Lung (tissue), 12 donors: ENCODE data around the gene TRIM44. TPM values are rescaled to one million over a fixed set of nuclear protein-coding genes. Genes with fewer than 3 reads are reported as not detected.

Experiments used
- ATAC-seq: fragments of 200-7000 bp; cut with Tn5 transposase; one replicate; pipeline ENCODE4 v1.9.1; 2020; ENCODE audit warnings: moderate number of reproducible peaks; ENCODE audit not compliant: insufficient read depth, low FRiP score
- DNase-seq, 3 donors: peaks; one replicate each; pipeline ENCODE4 v3.0.0-alpha.2; 2013 to 2017
- H3K27ac ChIP-seq, 2 donors: one replicate each; pipeline ENCODE4 v1.5.1; 2013; ENCODE audit warnings: mild to moderate bottlenecking in 2 of 2, moderate library complexity in 2 of 2, control low read depth in 1 of 2, inconsistent platforms in 1 of 2, low read depth in 1 of 2, low read length in 1 of 2
- H3K27me3 ChIP-seq, 3 donors: one replicate each; pipeline ENCODE4 v1.5.1; 2013; ENCODE audit warnings: low read length in 2 of 3; ENCODE audit not compliant: control insufficient read depth in 3 of 3, insufficient read depth in 3 of 3
- H3K36me3 ChIP-seq, 4 donors: one replicate each; pipeline ENCODE4 v1.5.1; 2013; ENCODE audit warnings: low read length in 4 of 4, mild to moderate bottlenecking in 1 of 4, moderate library complexity in 1 of 4; ENCODE audit not compliant: control insufficient read depth in 4 of 4, insufficient read depth in 4 of 4
- H3K4me1 ChIP-seq, 5 donors: one replicate each; pipeline ENCODE4 v1.5.1; 2013; ENCODE audit warnings: low read length in 5 of 5, mild to moderate bottlenecking in 2 of 5, moderate library complexity in 1 of 5; ENCODE audit not compliant: control insufficient read depth in 5 of 5, insufficient read depth in 5 of 5
- H3K4me3 ChIP-seq: one replicate; pipeline ENCODE4 v1.5.1; 2013; ENCODE audit warnings: mild to moderate bottlenecking, control low read depth, moderate library complexity
- H3K9ac ChIP-seq, 2 donors: one replicate each; pipeline ENCODE4 v1.5.1; 2013; ENCODE audit warnings: low read length in 2 of 2, control low read depth in 1 of 2; ENCODE audit not compliant: insufficient read depth in 1 of 2
- H3K9me3 ChIP-seq, 4 donors: one replicate each; pipeline ENCODE4 v1.5.1; 2013; ENCODE audit warnings: low read length in 3 of 4, mild to moderate bottlenecking in 1 of 4, moderate library complexity in 1 of 4; ENCODE audit not compliant: control insufficient read depth in 4 of 4, insufficient read depth in 3 of 4
- WGBS, 2 donors: extraction: QIAGEN DNeasy Blood & Tissue Kit; methylation state at CpG; one replicate each; pipeline ENCODE4 v1.1.7; 2013; 5-methylcytosine and 5-hydroxymethylcytosine counted together
- polyA plus RNA-seq, 2 donors: library from polyadenylated mRNA; stranded (reverse); fragments of 200-250 nt; gene quantifications; one replicate each; pipeline ENCODE4 v1.2.1, GENCODE V29; 2013
- total RNA-seq, 2 donors: library from RNA; depleted of rRNA in 1 of 2; stranded (reverse); fragments of >200 nt in 1 of 2; gene quantifications; one replicate each; pipeline ENCODE4 v1.2.1, GENCODE V29; 2014 to 2021
- TF ChIP-seq, protein P1 (sequence below): IDR thresholded peaks from 2 replicates; pipeline ENCODE4 v1.5.1; 2012; ENCODE audit warnings: mild to moderate bottlenecking; ENCODE audit errors: control extremely low read depth, extremely low read depth
- donor health status: control.
- donor health status: control.
- donor health status: Bipolar disorder and iron deficiency.
- donor health status: healthy.
- donor health status: DM: yes; HTN: yes; CAD: no.

The TRIM44 gene
- total and polyA plus RNA-seq, 4 donors = 9.1 to 62.2 (median 22.7) TPM

DNA sequence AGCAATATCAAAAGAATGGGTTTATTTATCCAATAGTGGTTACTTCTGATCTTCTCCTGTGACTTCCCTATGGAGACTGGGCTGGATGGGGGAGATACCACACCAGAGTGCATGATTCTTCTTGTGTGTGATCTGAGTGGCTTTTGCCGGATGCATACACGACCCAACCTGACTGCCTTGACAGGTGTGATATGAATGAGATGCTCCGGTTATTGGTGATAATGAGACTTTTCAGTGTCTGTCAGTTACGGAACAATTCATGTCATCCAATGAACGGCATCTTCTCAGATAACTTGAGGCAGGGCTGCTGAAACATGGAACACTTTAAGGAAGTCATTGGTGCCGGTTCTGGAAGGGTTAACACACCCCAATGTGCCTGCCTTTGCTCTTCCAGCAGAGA, 26.6 kb upstream of the TRIM44 start:
- Histone ChIP-seq H3K9me3 (no peaks in the 10 kb centered on the region), H3K36me3 (no peaks in the 10 kb centered on the region), H3K27me3 (no peaks in the 10 kb centered on the region), H3K9ac (no peak overlapping the region), H3K4me3 (no peak overlapping the region), H3K4me1 (no peaks in the 10 kb centered on the region), H3K27ac (no peak overlapping the region)
- 88 to 94% methylated on average over 6 of the region's 6 CpGs for whole genome bisulfite sequencing, 2 donors
- TF ChIP-seq, protein P1, sequence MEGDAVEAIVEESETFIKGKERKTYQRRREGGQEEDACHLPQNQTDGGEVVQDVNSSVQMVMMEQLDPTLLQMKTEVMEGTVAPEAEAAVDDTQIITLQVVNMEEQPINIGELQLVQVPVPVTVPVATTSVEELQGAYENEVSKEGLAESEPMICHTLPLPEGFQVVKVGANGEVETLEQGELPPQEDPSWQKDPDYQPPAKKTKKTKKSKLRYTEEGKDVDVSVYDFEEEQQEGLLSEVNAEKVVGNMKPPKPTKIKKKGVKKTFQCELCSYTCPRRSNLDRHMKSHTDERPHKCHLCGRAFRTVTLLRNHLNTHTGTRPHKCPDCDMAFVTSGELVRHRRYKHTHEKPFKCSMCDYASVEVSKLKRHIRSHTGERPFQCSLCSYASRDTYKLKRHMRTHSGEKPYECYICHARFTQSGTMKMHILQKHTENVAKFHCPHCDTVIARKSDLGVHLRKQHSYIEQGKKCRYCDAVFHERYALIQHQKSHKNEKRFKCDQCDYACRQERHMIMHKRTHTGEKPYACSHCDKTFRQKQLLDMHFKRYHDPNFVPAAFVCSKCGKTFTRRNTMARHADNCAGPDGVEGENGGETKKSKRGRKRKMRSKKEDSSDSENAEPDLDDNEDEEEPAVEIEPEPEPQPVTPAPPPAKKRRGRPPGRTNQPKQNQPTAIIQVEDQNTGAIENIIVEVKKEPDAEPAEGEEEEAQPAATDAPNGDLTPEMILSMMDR = no peak
- DNase-seq (no peak), ATAC-seq (no peak)

GRCh38 chr11:35639591-35640179, 22.9 kb upstream of the TRIM44 start:
- TF ChIP-seq, protein P1 = no peak
- H3K9ac ChIP-seq = no peak overlapping the region
- no peaks in the 10 kb centered on the region for H3K4me1 ChIP-seq
- WGBS, 2 donors = 72 to 86% methylated on average over 9 of the region's 9 CpGs
- ATAC-seq = no peak
- H3K4me3 ChIP-seq = no peak overlapping the region
- no peaks in the 10 kb centered on the region for H3K9me3 ChIP-seq
- peak in 1 of 3 donors; percentile 11 for DNase-seq
- H3K36me3 ChIP-seq = no peaks in the 10 kb centered on the region
- no peak overlapping the region for H3K27ac ChIP-seq
- H3K27me3 ChIP-seq = no peaks in the 10 kb centered on the region

GRCh38 chr11:35641171-35641897, 21.2 kb upstream of the TRIM44 start:
- no peaks in the 10 kb centered on the region for H3K36me3 ChIP-seq
- H3K27me3 ChIP-seq = no peaks in the 10 kb centered on the region
- no peak overlapping the region for H3K27ac ChIP-seq
- no peak overlapping the region for H3K9ac ChIP-seq
- 63 to 74% methylated on average over 6 of the region's 6 CpGs for WGBS, 2 donors
- no peaks in the 10 kb centered on the region for H3K4me1 ChIP-seq
- DNase-seq = no peak
- no peak for ATAC-seq
- TF ChIP-seq, protein P1 = no peak
- H3K4me3 ChIP-seq = no peak overlapping the region
- no peaks in the 10 kb centered on the region for H3K9me3 ChIP-seq
